HEK293 (cell line): ENCODE data around the gene ERCC1.

ENCODE experiments used
- HIC1 ChIP-seq: fragments of 450-650 bp; formaldehyde crosslinking; IDR thresholded peaks from 2 replicates; pipeline ENCODE4 v1.5.1; 2016; ENCODE audit warnings: missing biosample characterization, missing genetic modification characterization
- SALL2 ChIP-seq: fragments of 450-650 bp; formaldehyde crosslinking; IDR thresholded peaks from 2 replicates; pipeline ENCODE4 v1.5.0; 2017; ENCODE audit warnings: missing biosample characterization, mild to moderate bottlenecking, missing genetic modification characterization, borderline replicate concordance
- TSHZ1 ChIP-seq: fragments of 450-650 bp; formaldehyde crosslinking; IDR thresholded peaks from 2 replicates; pipeline ENCODE4 v1.5.1; 2016; ENCODE audit warnings: missing biosample characterization, missing genetic modification characterization, borderline replicate concordance
- WT1 ChIP-seq: fragments of 450-650 bp; formaldehyde crosslinking; IDR thresholded peaks from 2 replicates; pipeline ENCODE4 v1.5.1; 2016; ENCODE audit warnings: missing biosample characterization, missing genetic modification characterization
- ZBTB11 ChIP-seq: fragments of 450-650 bp; formaldehyde crosslinking; conservative IDR thresholded peaks from 2 replicates; pipeline ENCODE4 v1.5.1; 2016; ENCODE audit warnings: low read depth, missing biosample characterization, missing genetic modification characterization
- ZBTB26 ChIP-seq: fragments of 450-650 bp; formaldehyde crosslinking; optimal IDR thresholded peaks from 2 replicates; pipeline ENCODE3; 2016; ENCODE audit warnings: missing biosample characterization, mild to moderate bottlenecking, missing genetic modification characterization
- ZBTB48 ChIP-seq: fragments of 450-650 bp; formaldehyde crosslinking; IDR thresholded peaks from 2 replicates; pipeline ENCODE4 v1.5.1; 2016; ENCODE audit warnings: missing biosample characterization, missing genetic modification characterization
- ZNF10 ChIP-seq: fragments of 450-650 bp; formaldehyde crosslinking; IDR thresholded peaks from 2 replicates; pipeline ENCODE4 v1.5.1; 2017; ENCODE audit warnings: missing biosample characterization, missing genetic modification characterization
- ZNF16 ChIP-seq: fragments of 450-650 bp; formaldehyde crosslinking; IDR thresholded peaks from 2 replicates; pipeline ENCODE4 v1.5.1; 2016; ENCODE audit warnings: low read depth, missing biosample characterization, missing genetic modification characterization
- ZNF169 ChIP-seq: fragments of 450-650 bp; formaldehyde crosslinking; IDR thresholded peaks from 2 replicates; pipeline ENCODE4 v1.5.1; 2016; ENCODE audit warnings: missing biosample characterization, missing genetic modification characterization
- ZNF24 ChIP-seq: fragments of 450-650 bp; formaldehyde crosslinking; IDR thresholded peaks from 2 replicates; pipeline ENCODE4 v1.5.1; 2016; ENCODE audit warnings: missing biosample characterization, missing genetic modification characterization
- ZNF266 ChIP-seq: fragments of 450-650 bp; formaldehyde crosslinking; IDR thresholded peaks from 2 replicates; pipeline ENCODE4 v1.5.1; 2016; ENCODE audit warnings: missing biosample characterization, missing genetic modification characterization, low read depth
- ZNF280D ChIP-seq: fragments of 450-650 bp; formaldehyde crosslinking; IDR thresholded peaks from 2 replicates; pipeline ENCODE4 v1.5.1; 2016; ENCODE audit warnings: missing biosample characterization, missing genetic modification characterization
- ZNF354C ChIP-seq: fragments of 450-650 bp; formaldehyde crosslinking; IDR thresholded peaks from 2 replicates; pipeline ENCODE4 v1.5.1; 2016; ENCODE audit warnings: missing biosample characterization, missing genetic modification characterization, low read depth, borderline replicate concordance
- ZNF426 ChIP-seq: fragments of 450-650 bp; formaldehyde crosslinking; IDR thresholded peaks from 2 replicates; pipeline ENCODE4 v1.5.1; 2017; ENCODE audit warnings: missing biosample characterization, missing genetic modification characterization, mild to moderate bottlenecking, inconsistent platforms, moderate library complexity
- ZNF488 ChIP-seq: fragments of 450-650 bp; formaldehyde crosslinking; IDR thresholded peaks from 2 replicates; pipeline ENCODE4 v1.5.1; 2016; ENCODE audit warnings: missing biosample characterization, missing genetic modification characterization
- ZNF530 ChIP-seq: fragments of 450-650 bp; formaldehyde crosslinking; IDR thresholded peaks from 2 replicates; pipeline ENCODE4 v1.5.1; 2016; ENCODE audit warnings: low read depth, missing biosample characterization, missing genetic modification characterization
- ZNF548 ChIP-seq: fragments of 450-650 bp; formaldehyde crosslinking; IDR thresholded peaks from 2 replicates; pipeline ENCODE4 v1.5.1; 2016; ENCODE audit warnings: missing biosample characterization, missing genetic modification characterization
- ZNF600 ChIP-seq: fragments of 450-650 bp; formaldehyde crosslinking; IDR thresholded peaks from 2 replicates; pipeline ENCODE4 v1.5.1; 2016; ENCODE audit warnings: missing biosample characterization, missing genetic modification characterization
- ZNF654 ChIP-seq: fragments of 450-650 bp; formaldehyde crosslinking; IDR thresholded peaks from 2 replicates; pipeline ENCODE4 v1.5.1; 2016; ENCODE audit warnings: low read depth, missing biosample characterization, missing genetic modification characterization
- ZNF660 ChIP-seq: fragments of 450-650 bp; IDR thresholded peaks from 2 replicates; pipeline ENCODE4 v1.5.1; 2018; ENCODE audit warnings: missing biosample characterization, mild to moderate bottlenecking, missing genetic modification characterization
- ZNF664 ChIP-seq: fragments of 450-650 bp; formaldehyde crosslinking; IDR thresholded peaks from 2 replicates; pipeline ENCODE4 v1.5.1; 2016; ENCODE audit warnings: missing biosample characterization, missing genetic modification characterization
- ZSCAN16 ChIP-seq: fragments of 450-650 bp; formaldehyde crosslinking; IDR thresholded peaks from 2 replicates; pipeline ENCODE4 v1.5.1; 2016; ENCODE audit warnings: missing biosample characterization, missing genetic modification characterization
- ZXDB ChIP-seq: fragments of 450-650 bp; formaldehyde crosslinking; IDR thresholded peaks from 2 replicates; pipeline ENCODE4 v1.5.1; 2016; ENCODE audit warnings: missing biosample characterization, missing genetic modification characterization

The ERCC1 gene

GRCh38 chr19:45469132-45469944 is 45.6 kb upstream of the ERCC1 start (continued):
- TF ChIP-seq ZNF654 (tag by site-specific recombination): no peak
- no peak for TF ChIP-seq ZNF530 (tag by site-specific recombination)
- TF ChIP-seq TSHZ1 (tag by site-specific recombination): no peak
- no peak for TF ChIP-seq ZNF16
- no peak for TF ChIP-seq ZNF169 (tag by site-specific recombination)
- TF ChIP-seq ZNF280D (tag by site-specific recombination): no peak
- no peak for TF ChIP-seq ZNF426 (tag by site-specific recombination)
- TF ChIP-seq ZBTB11 (tag by site-specific recombination): peak; percentile 35
- no peak for TF ChIP-seq ZNF266 (tag by site-specific recombination)
- TF ChIP-seq ZNF548 (tag by site-specific recombination): no peak
- peak; percentile 5; the same call in 1 of the 2 replicates for TF ChIP-seq ZNF24 (tag by site-specific recombination)
- peak; percentile 90 for TF ChIP-seq ZBTB26 (tag by site-specific recombination)
- no peak for TF ChIP-seq ZNF664 (tag by site-specific recombination)
- peak; percentile 85 for TF ChIP-seq ZXDB (tag by site-specific recombination)
- no peak for TF ChIP-seq ZNF10
- TF ChIP-seq ZNF660 (tag by site-specific recombination): no peak
- no peak for TF ChIP-seq ZNF488 (tag by site-specific recombination)
- no peak for TF ChIP-seq SALL2 (tag by site-specific recombination)
- peak; percentile 59; the same call in 1 of the 2 replicates for TF ChIP-seq ZBTB48
- no peak for TF ChIP-seq HIC1 (tag by site-specific recombination)
- TF ChIP-seq WT1 (tag by site-specific recombination): 0 out of 2 replicates have a peak, but pooled peaks have one; percentile 14
- no peak for TF ChIP-seq ZSCAN16 (tag by site-specific recombination)
- 0 out of 2 replicates have a peak, but pooled peaks have one; percentile 11 for TF ChIP-seq ZNF600 (tag by site-specific recombination)
- TF ChIP-seq ZNF354C (tag by site-specific recombination): no peak
